ENCODE results near the gene CDK5RAP1.
"Not testable (repeated sequence)": the region's sequence is repeated elsewhere in the genome, so short reads cannot be mapped to it uniquely, and the experiment has no call there.

CDK5RAP1 gene

GRCh38 chr20:33401184-33401920 lies at the start of gene CDK5RAP1:
TSS of gene CDK5RAP1 (minus strand) at chr20:33401519. CDS start at chr20:33397064, 4,455 bp downstream.
- peak; percentile 68 for DNase-seq (ENCODE audit: low read depth, low spot score)

GRCh38 chr20:33450867-33451266 lies 49.5 kb upstream of the CDK5RAP1 start:
- DNase-seq (ENCODE audit: low read depth, low spot score): no peak

- DNase-seq (ENCODE audit: low read depth, low spot score): no peak
These were observed 44.7 kb upstream of the CDK5RAP1 start for GRCh38 chr20:33445881-33446625.

GRCh38 chr20:33444797-33445560 lies 43.7 kb upstream of the CDK5RAP1 start:
- DNase-seq (ENCODE audit: low read depth, low spot score): no peak

GRCh38 chr20:33443512-33444239 lies 42.4 kb upstream of the CDK5RAP1 start, which contains the start of gene SNTA1:
TSS of gene SNTA1 (minus strand) at chr20:33443763. CDS start at chr20:33443620, 143 bp downstream.
- DNase-seq (ENCODE audit: low read depth, low spot score): peak; percentile 50

- no peak for DNase-seq (ENCODE audit: low read depth, low spot score)
These were observed 41.7 kb upstream of the CDK5RAP1 start for GRCh38 chr20:33443006-33443511.

- no peak for DNase-seq (ENCODE audit: low read depth, low spot score)
These were observed 41.1 kb upstream of the CDK5RAP1 start for GRCh38 chr20:33442136-33443005.

GRCh38 chr20:33441142-33441955 lies 40.0 kb upstream of the CDK5RAP1 start:
- DNase-seq (ENCODE audit: low read depth, low spot score): no peak

- DNase-seq (ENCODE audit: low read depth, low spot score): not testable (repeated sequence)
These were observed 39.2 kb upstream of the CDK5RAP1 start for GRCh38 chr20:33440562-33440961.

- DNase-seq (ENCODE audit: low read depth, low spot score): no peak
These were observed 37.2 kb upstream of the CDK5RAP1 start for GRCh38 chr20:33438481-33438880.

- DNase-seq (ENCODE audit: low read depth, low spot score): no peak
These were observed 36.0 kb upstream of the CDK5RAP1 start for GRCh38 chr20:33437141-33437911.

GRCh38 chr20:33434434-33434833 lies 33.1 kb upstream of the CDK5RAP1 start:
- DNase-seq (ENCODE audit: low read depth, low spot score): no peak

- DNase-seq (ENCODE audit: low read depth, low spot score): no peak
These were observed 32.3 kb upstream of the CDK5RAP1 start for GRCh38 chr20:33433465-33434234.

GRCh38 chr20:33431797-33432381 lies 30.6 kb upstream of the CDK5RAP1 start:
- no peak for DNase-seq (ENCODE audit: low read depth, low spot score)

- not testable (repeated sequence) for DNase-seq (ENCODE audit: low read depth, low spot score)
These were observed 22.6 kb upstream of the CDK5RAP1 start for GRCh38 chr20:33423875-33424274.

GRCh38 chr20:33423141-33423834 lies 22.0 kb upstream of the CDK5RAP1 start:
- no peak for DNase-seq (ENCODE audit: low read depth, low spot score)

Measured in iPS DF 19.7 (cell line).